Spleen (tissue), 11 donors: ENCODE results near the gene TRHDE. TPM values are rescaled to one million over a fixed set of nuclear protein-coding genes. Genes with fewer than 3 reads are reported as not detected.

ENCODE experiments used
- DNase-seq: peaks from one replicate; pipeline ENCODE4 v3.0.0-alpha.2; 2020
- H3K27ac ChIP-seq, 8 donors: fragments of 200-600 bp; sonication (generic) in 7 of 8; 1 replicate in 4 of 8; 2 replicates in 4 of 8; pipeline versions ENCODE4 v1.5.0 to v1.8.0; 2016 to 2021; ENCODE audit warnings: inconsistent platforms in 4 of 8, mild to moderate bottlenecking in 4 of 8, moderate library complexity in 1 of 8
- H3K27me3 ChIP-seq, 7 donors: fragments of 200-600 bp; sonication (generic) in 6 of 7; replicated peaks in 1 of 7; 1 replicate in 4 of 7; 2 replicates in 3 of 7; pipeline versions ENCODE4 v1.5.0 to v1.8.0; 2016 to 2021; ENCODE audit warnings: inconsistent platforms in 3 of 7, mild to moderate bottlenecking in 1 of 7
- H3K36me3 ChIP-seq, 6 donors: fragments of 200-600 bp; sonication (generic) in 5 of 6; 1 replicate in 4 of 6; 2 replicates in 2 of 6; pipeline versions ENCODE4 v1.5.0 to v1.8.0; 2016 to 2021; ENCODE audit warnings: inconsistent platforms in 2 of 6
- H3K4me1 ChIP-seq, 6 donors: fragments of 200-600 bp; sonication (generic) in 5 of 6; 1 replicate in 3 of 6; 2 replicates in 3 of 6; pipeline versions ENCODE4 v1.5.0 to v1.8.0; 2016 to 2021; ENCODE audit warnings: inconsistent platforms in 3 of 6
- H3K4me3 ChIP-seq, 8 donors: fragments of 200-600 bp; sonication (generic) in 7 of 8; 1 replicate in 4 of 8; 2 replicates in 4 of 8; pipeline versions ENCODE4 v1.5.0 to v1.8.0; 2016 to 2021; ENCODE audit warnings: inconsistent platforms in 4 of 8, mild to moderate bottlenecking in 4 of 8, moderate library complexity in 2 of 8
- H3K9me3 ChIP-seq, 8 donors: fragments of 200-600 bp; sonication (generic) in 7 of 8; 1 replicate in 4 of 8; 2 replicates in 4 of 8; pipeline versions ENCODE4 v1.5.0 to v1.8.0; 2016 to 2021; ENCODE audit warnings: inconsistent platforms in 4 of 8
- CTCF ChIP-seq, 11 experiments: fragments of 200-600 bp in 7 of 11; fragments of 450-650 bp in 4 of 11; sonication (generic) in 4 of 11; IDR thresholded peaks in 8 of 11; conservative IDR thresholded peaks in 3 of 11; 1 replicate in 7 of 11; 2 replicates in 4 of 11; pipeline versions ENCODE4 v1.4.0 to v1.8.0; 2016 to 2021; ENCODE audit warnings: antibody characterized with exemption in 11 of 11, inconsistent platforms in 4 of 11, mild to moderate bottlenecking in 1 of 11
- POLR2A ChIP-seq, 3 donors: fragments of 450-650 bp; IDR thresholded peaks; one replicate each; pipeline ENCODE4 v1.5.1; 2017; ENCODE audit warnings: antibody characterized with exemption in 3 of 3, mild to moderate bottlenecking in 1 of 3
- POLR2AphosphoS5 ChIP-seq, 3 donors: sonication (generic); formaldehyde crosslinking; IDR thresholded peaks; one replicate each; pipeline ENCODE4 v1.5.1; 2017; ENCODE audit warnings: antibody characterized with exemption in 3 of 3
- WGBS, 5 donors: extraction: QIAGEN DNeasy Blood & Tissue Kit in 3 of 5; methylation state at CpG; one replicate each; pipeline versions ENCODE4 v1.1.5 to v1.1.7; 2013 to 2018; 5-methylcytosine and 5-hydroxymethylcytosine counted together
- intact Hi-C: fragments of 100-400 bp; cut with DNase I; formaldehyde crosslinking; loops from one replicate; pipeline ENCODE4 v1.15.0; 2023; ENCODE audit warnings: low total_unique reads
- polyA plus RNA-seq, 3 donors: library from polyadenylated mRNA; stranded (reverse); fragments of 200-250 nt; gene quantifications; one replicate each; pipeline ENCODE4 v1.2.1, GENCODE V29; 2013
- total RNA-seq, 7 donors: library from RNA; depleted of rRNA in 3 of 7; stranded (reverse); fragments of >200 nt in 3 of 7; fragmentation: NEBNext Ultra II Directional in 4 of 7; extraction: Animal tissue kit (Norgen Biotek cat#: 25700) in 4 of 7; gene quantifications; one replicate each; pipeline versions ENCODE4 v1.1.0 to v1.2.1, GENCODE V29; 2016 to 2021
- donor health status: healthy with polysubstance abuse.
- donor health status: DM: no; HTN: no; CAD: no; lungs with moderate emphysema.
- donor health status: DM: no; HTN: no; CAD: no.
- donor health status: Bipolar disorder and iron deficiency.
- donor health status: healthy.
- donor health status: DM: no; HTN: no; CAD: no.
- donor health status: DM: yes; HTN: yes; CAD: no.

TRHDE gene
- total and polyA plus RNA-seq, 10 donors: 0.26 to 32.7 (median 16.3) TPM

- Histone ChIP-seq H3K27me3 (peaks cover 0 to 80% (median 37%) of the 10 kb centered on the region in 7 donors), H3K4me3 (peak overlapping the region; percentile 8 to 71 (median 47)), H3K4me1 (peaks cover 0 to 40% (median 24%) of the 10 kb centered on the region in 6 donors), H3K27ac (peak overlapping the region in 7 of 8 donors; percentile 26 to 71 (median 59)), H3K9me3 (no peaks in the 10 kb centered on the region), H3K36me3 (no peaks in the 10 kb centered on the region)
- TF ChIP-seq POLR2AphosphoS5 (IDR thresholded peaks at IDR 0.05): no peak
- TF ChIP-seq POLR2A (IDR thresholded peaks at IDR 0.05): no peak
- TF ChIP-seq CTCF (IDR thresholded peaks at IDR 0.05 in 8 of 11, conservative IDR thresholded peaks at IDR 0.05 in 3 of 11): no peak
- WGBS, 5 donors: 2 to 7% (median 3%) methylated on average over 9 to 24 of the region's 24 CpGs; no CpG with 5 or more reads in 1 of the 5 donors
- intact Hi-C loops: no loop called here
- peak; percentile 41 for DNase-seq
These were observed 1.3 kb downstream of the TRHDE start for GRCh38 chr12:72273499-72273837.

GRCh38 chr12:72273851-72274351 lies 1.7 kb downstream of the TRHDE start:
- 12 to 25% (median 14%) methylated on average over 17 of the region's 17 CpGs for WGBS, 5 donors
- no peaks in the 10 kb centered on the region for H3K9me3 ChIP-seq
- DNase-seq: peak; percentile 47
- peak overlapping the region in 5 of 8 donors; percentile 26 to 71 (median 67) for H3K27ac ChIP-seq
- peaks cover 0 to 40% (median 24%) of the 10 kb centered on the region in 6 donors for H3K4me1 ChIP-seq
- TF ChIP-seq CTCF (IDR thresholded peaks at IDR 0.05 in 8 of 11, conservative IDR thresholded peaks at IDR 0.05 in 3 of 11) (no peak), POLR2A (IDR thresholded peaks at IDR 0.05) (no peak), POLR2AphosphoS5 (IDR thresholded peaks at IDR 0.05) (peak in 1 of 3 donors; percentile 15)
- intact Hi-C loops: no loop called here
- H3K36me3 ChIP-seq: no peaks in the 10 kb centered on the region
- H3K4me3 ChIP-seq: peak overlapping the region; percentile 8 to 71 (median 47)
- peaks cover 0 to 76% (median 37%) of the 10 kb centered on the region in 7 donors for H3K27me3 ChIP-seq

- Histone ChIP-seq H3K4me3 (peak overlapping the region in 4 of 8 donors; percentile 2 to 71 (median 48)), H3K27ac (peak overlapping the region in 4 of 8 donors; percentile 28 to 71 (median 62)), H3K27me3 (peaks cover 0 to 67% (median 37%) of the 10 kb centered on the region in 7 donors), H3K36me3 (no peaks in the 10 kb centered on the region), H3K4me1 (peaks cover 0 to 40% (median 24%) of the 10 kb centered on the region in 6 donors), H3K9me3 (no peaks in the 10 kb centered on the region)
- WGBS, 5 donors: 61 to 81% (median 69%) methylated on average over 1 of the region's 1 CpG
- TF ChIP-seq POLR2A (IDR thresholded peaks at IDR 0.05): no peak
- no peak for TF ChIP-seq CTCF (IDR thresholded peaks at IDR 0.05 in 8 of 11, conservative IDR thresholded peaks at IDR 0.05 in 3 of 11)
- TF ChIP-seq POLR2AphosphoS5 (IDR thresholded peaks at IDR 0.05): no peak
- no peak for DNase-seq
- intact Hi-C loops: no loop called here
These were observed 2.8 kb downstream of the TRHDE start for GRCh38 chr12:72274931-72275330.

- Histone ChIP-seq H3K36me3 (no peaks in the 10 kb centered on the region), H3K9me3 (no peaks in the 10 kb centered on the region), H3K4me1 (peaks cover 0 to 40% (median 24%) of the 10 kb centered on the region in 6 donors), H3K27me3 (peaks cover 0 to 61% (median 37%) of the 10 kb centered on the region in 7 donors), H3K27ac (peak overlapping the region in 2 of 8 donors; percentile 13 to 16), H3K4me3 (peak overlapping the region in 1 of 8 donors; percentile 71)
- no peak for DNase-seq
- intact Hi-C loops: no loop called here
- WGBS, 5 donors: 76 to 81% (median 80%) methylated on average over 2 of the region's 2 CpGs
- no peak for TF ChIP-seq POLR2A (IDR thresholded peaks at IDR 0.05)
- TF ChIP-seq POLR2AphosphoS5 (IDR thresholded peaks at IDR 0.05): no peak
- no peak for TF ChIP-seq CTCF (IDR thresholded peaks at IDR 0.05 in 8 of 11, conservative IDR thresholded peaks at IDR 0.05 in 3 of 11)
These were observed 3.4 kb downstream of the TRHDE start for GRCh38 chr12:72275526-72275925.
